GM15510 (cell line): Measurements from ENCODE around the gene TXLNG.

ENCODE experiments used
- POLR2A ChIP-seq: IDR thresholded peaks from 3 replicates; pipeline ENCODE4 v1.6.1; 2011; ENCODE audit warnings: borderline replicate concordance; ENCODE audit not compliant: insufficient read length; ENCODE audit errors: extremely low read depth

Gene TXLNG

DNA sequence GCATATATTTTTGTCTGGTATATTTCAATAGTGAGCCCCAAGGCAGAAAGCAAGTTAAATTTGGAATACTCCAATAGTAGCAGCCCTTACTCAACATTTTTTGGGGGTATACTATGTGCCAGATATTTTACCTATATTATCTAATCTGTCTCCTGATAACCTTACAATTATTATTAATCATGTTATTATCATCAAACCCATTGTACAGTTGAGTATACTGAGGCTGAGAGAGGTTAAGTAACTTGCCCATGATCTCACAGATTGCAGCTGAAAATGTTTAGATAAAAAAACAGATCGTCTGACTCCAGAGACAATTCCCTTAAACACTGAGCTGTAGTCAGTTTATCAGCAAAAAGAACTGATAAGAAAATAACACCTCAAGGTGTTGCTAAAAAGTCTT is 90.4 kb downstream of the TXLNG start:
- no peak for TF ChIP-seq POLR2A

- TF ChIP-seq POLR2A: no peak
These were observed 95.9 kb downstream of the TXLNG start for GRCh38 chrX:16882169-16882568.

- no peak for TF ChIP-seq POLR2A
These were observed 96.6 kb downstream of the TXLNG start for GRCh38 chrX:16882702-16883486.

DNA sequence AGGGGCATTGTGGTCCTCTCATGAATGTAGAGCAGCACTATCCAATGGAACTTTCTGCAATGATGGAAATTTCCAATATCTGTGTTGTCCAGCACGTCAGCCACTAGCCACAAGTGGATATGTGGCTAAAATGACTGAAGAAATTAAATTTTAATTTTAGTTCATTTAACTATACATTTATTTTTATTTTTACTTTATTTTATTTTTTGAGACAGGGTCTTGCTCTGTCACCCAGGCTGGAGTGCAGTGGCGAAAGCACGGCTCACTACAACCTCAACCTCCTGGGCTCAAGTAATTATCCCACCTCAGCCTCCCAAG is 97.2 kb downstream of the TXLNG start:
- no peak for TF ChIP-seq POLR2A

- no peak for TF ChIP-seq POLR2A
These were observed 99.4 kb downstream of the TXLNG start for GRCh38 chrX:16885628-16886027.

- TF ChIP-seq POLR2A: no peak
These were observed 106.5 kb downstream of the TXLNG start for GRCh38 chrX:16892504-16893362.
